KMS-11 (cell line): ENCODE results near the gene RPS6KA2.

Experiments used
- H2AFZ ChIP-seq: fragments of 200-600 bp; sonication (generic); 2 replicates; pipeline ENCODE4 v1.6.1; 2016; ENCODE audit warnings: antibody characterized with exemption, mixed run types, low read depth
- H3K27ac ChIP-seq: fragments of 200-600 bp; sonication (generic); 2 replicates; pipeline ENCODE4 v1.6.1; 2016; ENCODE audit warnings: mild to moderate bottlenecking, mixed run types
- H3K27me3 ChIP-seq: fragments of 200-600 bp; sonication (generic); 2 replicates; pipeline ENCODE4 v1.6.1; 2017; ENCODE audit warnings: mild to moderate bottlenecking, low read depth, mixed run types, moderate library complexity; ENCODE audit not compliant: insufficient read depth
- H3K36me3 ChIP-seq: fragments of 200-600 bp; sonication (generic); 2 replicates; pipeline ENCODE4 v1.6.1; 2017; ENCODE audit warnings: mild to moderate bottlenecking, mixed run types; ENCODE audit not compliant: insufficient read depth
- H3K4me1 ChIP-seq: fragments of 200-600 bp; sonication (generic); 2 replicates; pipeline ENCODE4 v1.6.1; 2016; ENCODE audit warnings: mild to moderate bottlenecking, low read depth, mixed run types; ENCODE audit not compliant: poor library complexity, severe bottlenecking
- H3K4me2 ChIP-seq: fragments of 200-600 bp; sonication (generic); 2 replicates; pipeline ENCODE4 v1.7.0; 2016; ENCODE audit warnings: mild to moderate bottlenecking, mixed run types
- H3K4me3 ChIP-seq: fragments of 200-600 bp; sonication (generic); IDR thresholded peaks from 2 replicates; pipeline ENCODE4 v1.6.1; 2017; ENCODE audit warnings: low read depth, low read length, mixed read lengths; ENCODE audit not compliant: insufficient read depth
- H3K79me2 ChIP-seq: fragments of 200-600 bp; sonication (generic); 2 replicates; pipeline ENCODE4 v1.6.1; 2016; ENCODE audit warnings: low read depth, mixed run types; ENCODE audit not compliant: insufficient read depth
- H3K9ac ChIP-seq: fragments of 200-600 bp; sonication (generic); 2 replicates; pipeline ENCODE4 v1.6.1; 2016; ENCODE audit warnings: mild to moderate bottlenecking, mixed run types
- H4K20me1 ChIP-seq: fragments of 200-600 bp; sonication (generic); 2 replicates; pipeline ENCODE4 v1.6.1; 2016; ENCODE audit warnings: mild to moderate bottlenecking, mixed run types; ENCODE audit not compliant: insufficient read depth
- TF ChIP-seq, protein P1 (sequence below): fragments of 200-600 bp; sonication (generic); conservative IDR thresholded peaks from 2 replicates; pipeline ENCODE4 v1.6.1; 2017; ENCODE audit warnings: low read depth, mild to moderate bottlenecking, antibody characterized with exemption, low read length, moderate library complexity, mixed read lengths

The RPS6KA2 gene

DNA sequence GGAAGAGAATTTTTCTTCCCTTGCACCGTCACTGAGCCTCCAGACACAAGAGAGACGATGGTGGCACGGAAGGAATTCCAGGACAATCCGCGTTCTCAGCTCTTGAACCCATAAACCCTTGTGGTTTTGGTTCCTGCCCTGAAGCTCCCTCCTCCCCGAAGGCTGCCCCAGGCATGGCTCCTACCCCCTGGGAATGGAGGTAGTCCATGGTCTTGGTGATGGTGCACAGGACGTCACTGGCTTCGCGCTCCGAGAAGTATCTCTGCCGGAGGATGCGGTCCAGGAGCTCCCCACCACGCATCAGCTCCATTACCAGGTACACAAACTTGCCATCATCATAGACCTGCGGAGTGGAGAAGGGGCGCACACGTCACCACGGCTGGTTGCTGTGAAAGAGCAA, 196.8 kb downstream of the RPS6KA2 start:
- H3K4me3 ChIP-seq: no peak overlapping the region
- H3K79me2 ChIP-seq: no peaks in the 10 kb centered on the region
- no peaks in the 10 kb centered on the region for H3K36me3 ChIP-seq
- H3K4me1 ChIP-seq: no peaks in the 10 kb centered on the region
- TF ChIP-seq, protein P1, sequence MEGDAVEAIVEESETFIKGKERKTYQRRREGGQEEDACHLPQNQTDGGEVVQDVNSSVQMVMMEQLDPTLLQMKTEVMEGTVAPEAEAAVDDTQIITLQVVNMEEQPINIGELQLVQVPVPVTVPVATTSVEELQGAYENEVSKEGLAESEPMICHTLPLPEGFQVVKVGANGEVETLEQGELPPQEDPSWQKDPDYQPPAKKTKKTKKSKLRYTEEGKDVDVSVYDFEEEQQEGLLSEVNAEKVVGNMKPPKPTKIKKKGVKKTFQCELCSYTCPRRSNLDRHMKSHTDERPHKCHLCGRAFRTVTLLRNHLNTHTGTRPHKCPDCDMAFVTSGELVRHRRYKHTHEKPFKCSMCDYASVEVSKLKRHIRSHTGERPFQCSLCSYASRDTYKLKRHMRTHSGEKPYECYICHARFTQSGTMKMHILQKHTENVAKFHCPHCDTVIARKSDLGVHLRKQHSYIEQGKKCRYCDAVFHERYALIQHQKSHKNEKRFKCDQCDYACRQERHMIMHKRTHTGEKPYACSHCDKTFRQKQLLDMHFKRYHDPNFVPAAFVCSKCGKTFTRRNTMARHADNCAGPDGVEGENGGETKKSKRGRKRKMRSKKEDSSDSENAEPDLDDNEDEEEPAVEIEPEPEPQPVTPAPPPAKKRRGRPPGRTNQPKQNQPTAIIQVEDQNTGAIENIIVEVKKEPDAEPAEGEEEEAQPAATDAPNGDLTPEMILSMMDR: no peak
- H3K27me3 ChIP-seq: no peaks in the 10 kb centered on the region
- no peak overlapping the region for H3K27ac ChIP-seq
- H3K4me2 ChIP-seq: no peak overlapping the region
- no peak overlapping the region for H2AFZ ChIP-seq
- H3K9ac ChIP-seq: no peak overlapping the region
- no peaks in the 10 kb centered on the region for H4K20me1 ChIP-seq

DNA sequence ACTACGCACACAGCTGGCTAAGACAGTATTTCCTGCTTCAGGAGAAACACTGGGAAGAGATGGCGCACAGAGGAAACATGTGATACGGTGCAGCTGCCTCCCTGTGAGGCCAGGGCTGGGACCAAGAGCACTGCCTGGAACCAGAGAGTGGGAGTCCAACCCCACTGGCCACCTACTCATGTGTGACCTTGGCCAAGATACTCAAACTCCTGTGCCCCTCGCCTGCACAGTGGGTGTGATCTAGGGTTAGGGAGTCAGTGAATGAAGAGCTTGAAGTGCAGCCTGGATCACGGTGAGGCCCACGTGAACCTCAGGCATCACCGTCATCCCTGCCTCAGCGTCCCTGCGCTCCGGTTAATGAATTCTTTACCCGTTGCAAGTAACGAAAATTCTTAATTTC, 202.6 kb downstream of the RPS6KA2 start:
- H3K9ac ChIP-seq: no peak overlapping the region
- H3K79me2 ChIP-seq: no peaks in the 10 kb centered on the region
- H3K4me3 ChIP-seq: no peak overlapping the region
- no peak overlapping the region for H3K4me2 ChIP-seq
- H3K36me3 ChIP-seq: no peaks in the 10 kb centered on the region
- no peaks in the 10 kb centered on the region for H3K27me3 ChIP-seq
- TF ChIP-seq, protein P1: no peak
- no peak overlapping the region for H3K27ac ChIP-seq
- H4K20me1 ChIP-seq: no peaks in the 10 kb centered on the region
- H3K4me1 ChIP-seq: peaks cover 24% of the 10 kb centered on the region
- no peak overlapping the region for H2AFZ ChIP-seq

DNA sequence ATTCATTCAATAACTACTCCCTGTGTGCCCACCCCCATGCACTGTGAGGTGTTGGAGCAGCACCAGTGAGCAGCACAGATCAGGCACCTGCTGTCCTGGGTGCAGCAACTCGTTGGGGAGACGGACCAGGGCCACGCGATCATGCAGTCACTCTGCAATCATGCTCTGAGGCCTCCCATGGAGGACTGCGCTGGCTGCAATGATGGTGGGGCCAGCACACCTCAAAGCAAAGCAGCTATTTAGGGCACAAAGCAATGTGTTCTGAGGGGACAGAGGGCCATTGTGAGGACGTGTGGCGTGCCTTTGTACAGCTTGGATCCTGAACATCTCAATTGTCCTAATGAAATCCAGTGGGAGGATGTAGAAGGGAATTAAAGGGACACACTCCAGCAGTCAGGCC, 203.3 kb downstream of the RPS6KA2 start:
- Histone ChIP-seq H3K4me2 (no peak overlapping the region), H4K20me1 (no peaks in the 10 kb centered on the region), H3K36me3 (no peaks in the 10 kb centered on the region), H3K9ac (no peak overlapping the region), H3K4me1 (peaks cover 30% of the 10 kb centered on the region), H3K4me3 (no peak overlapping the region), H2AFZ (no peak overlapping the region), H3K27me3 (no peaks in the 10 kb centered on the region), H3K79me2 (no peaks in the 10 kb centered on the region), H3K27ac (no peak overlapping the region)
- TF ChIP-seq, protein P1: no peak

DNA sequence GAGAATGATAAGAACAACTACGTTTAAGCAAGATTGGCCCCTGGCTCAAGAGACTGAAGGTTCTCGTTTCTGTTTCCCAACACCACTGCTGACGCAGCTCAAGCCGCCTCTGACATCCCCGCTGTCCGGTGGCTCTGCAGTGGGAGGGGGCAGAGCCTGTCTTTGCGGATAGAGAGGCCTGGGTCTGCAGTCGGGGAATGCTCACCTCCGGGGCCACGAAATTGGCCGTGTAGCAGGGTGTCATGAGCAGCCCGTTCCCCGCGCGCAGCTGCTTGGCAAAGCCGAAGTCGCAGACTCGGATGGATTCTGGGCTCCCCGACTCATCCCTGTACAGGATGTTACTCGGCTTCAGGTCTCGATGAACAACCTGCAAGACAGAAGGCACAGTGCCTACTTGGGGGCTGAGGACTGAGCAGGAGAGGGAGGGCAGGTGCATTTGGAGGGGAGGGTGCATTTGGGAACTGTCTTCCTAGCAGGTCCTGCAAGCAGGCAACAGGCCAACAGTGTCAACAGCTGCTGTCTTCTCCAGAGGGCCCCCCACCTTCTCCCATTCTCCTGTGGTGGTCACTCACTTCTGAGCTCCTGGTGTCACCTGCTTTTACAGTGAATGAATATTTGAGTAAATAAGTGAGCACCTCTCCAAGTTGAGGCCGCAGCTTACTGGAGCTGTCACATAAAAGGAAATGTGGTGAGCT, 203.9 kb downstream of the RPS6KA2 start:
- TF ChIP-seq, protein P1: no peak
- Histone ChIP-seq H3K4me3 (no peak overlapping the region), H3K27me3 (no peaks in the 10 kb centered on the region), H3K36me3 (no peaks in the 10 kb centered on the region), H3K4me1 (peaks cover 36% of the 10 kb centered on the region), H3K27ac (no peak overlapping the region), H4K20me1 (no peaks in the 10 kb centered on the region), H3K79me2 (no peaks in the 10 kb centered on the region), H3K4me2 (no peak overlapping the region), H3K9ac (no peak overlapping the region), H2AFZ (no peak overlapping the region)
